GM21367 (cell line): ENCODE measurements around the gene CTXN1.
"Not testable (repeated sequence)": the region's sequence is repeated elsewhere in the genome, so short reads cannot be mapped to it uniquely, and the experiment has no call there.

Experiments
- ATAC-seq: cut with Tn5 transposase; IDR thresholded peaks from one replicate; pipeline ENCODE4 v1.9.1; 2021; ENCODE audit not compliant: unreplicated experiment

CTXN1 gene

DNA sequence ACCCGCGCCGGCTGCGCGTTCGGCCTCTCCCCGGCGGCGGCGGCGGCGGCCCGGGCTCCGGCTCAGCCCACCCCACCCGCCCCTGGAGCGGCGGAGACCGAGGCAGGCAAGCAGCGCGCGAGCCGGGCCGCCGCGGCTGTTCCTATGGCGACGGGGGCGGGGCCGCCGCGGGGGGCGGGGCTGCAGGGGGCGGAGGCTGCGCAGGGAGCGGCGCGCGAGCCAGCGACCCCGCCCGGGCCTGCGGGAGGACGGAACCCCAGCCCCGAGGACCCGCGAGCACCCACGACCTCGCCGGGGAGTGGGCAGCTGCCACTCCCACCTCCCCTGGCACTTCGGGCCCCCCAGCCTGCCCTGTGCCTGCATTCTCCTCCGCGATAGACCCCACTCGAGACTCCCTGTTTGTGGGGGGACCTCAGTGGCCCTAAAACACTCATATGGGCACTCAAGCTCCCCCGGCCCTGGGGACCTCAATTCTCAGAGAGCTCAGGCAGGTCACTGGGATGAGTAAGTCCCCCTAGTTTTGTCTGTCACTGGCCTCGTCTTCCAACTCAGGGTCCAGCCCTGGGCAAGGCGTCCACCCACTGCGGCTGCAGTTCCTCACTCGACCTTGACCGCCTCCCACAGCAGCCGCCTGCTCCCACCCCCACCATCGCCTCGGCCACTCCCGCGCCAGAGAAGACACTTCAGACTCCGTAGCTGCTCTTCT, at the start of gene CTXN1:
CTXN1 (minus strand) TSS at position 115 of the 706 bp plus-strand sequence. CDS start 597 bp downstream, outside the sequence.
- ATAC-seq, result no peak

DNA sequence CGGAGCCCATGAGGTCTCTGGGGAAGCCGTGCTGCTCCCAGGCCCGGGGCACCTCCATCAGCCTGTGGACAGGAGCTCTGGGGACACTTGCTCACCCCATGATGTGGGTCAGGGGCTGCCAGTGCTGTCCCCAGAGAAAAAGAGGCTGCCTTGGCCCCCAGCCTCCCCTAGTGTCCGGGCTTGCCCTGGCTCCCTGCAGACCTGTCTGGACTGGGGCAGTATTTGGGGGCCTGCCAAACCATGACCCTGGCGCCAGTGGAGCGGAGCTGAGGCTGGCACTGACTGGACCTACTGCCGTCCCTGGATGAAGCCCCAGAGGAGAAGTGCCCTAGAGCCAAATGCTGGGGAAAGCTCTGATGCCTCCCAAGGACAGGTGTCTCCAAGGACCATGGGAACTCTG, 49.1 kb upstream of the CTXN1 start:
- no peak for ATAC-seq

DNA sequence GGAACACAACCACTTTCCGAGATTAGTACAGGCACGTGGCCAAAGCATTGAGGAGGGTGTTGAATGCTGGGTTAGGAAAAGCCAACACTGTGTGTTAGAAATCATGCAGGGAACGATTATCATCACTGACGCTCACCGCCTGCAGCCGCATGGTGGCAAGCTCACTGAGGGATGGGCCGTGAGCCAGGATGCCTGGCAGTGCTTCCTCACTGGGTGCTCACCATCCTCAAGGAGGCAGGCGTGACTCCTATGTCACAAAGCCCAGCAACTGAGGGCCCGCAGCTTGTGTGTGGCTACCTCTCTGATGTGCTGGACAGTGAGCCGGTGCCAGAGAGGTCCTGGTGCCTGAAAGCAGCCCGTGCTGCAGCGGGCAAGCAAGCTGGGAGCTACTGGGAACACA, 47.9 kb upstream of the CTXN1 start:
- no peak for ATAC-seq

DNA sequence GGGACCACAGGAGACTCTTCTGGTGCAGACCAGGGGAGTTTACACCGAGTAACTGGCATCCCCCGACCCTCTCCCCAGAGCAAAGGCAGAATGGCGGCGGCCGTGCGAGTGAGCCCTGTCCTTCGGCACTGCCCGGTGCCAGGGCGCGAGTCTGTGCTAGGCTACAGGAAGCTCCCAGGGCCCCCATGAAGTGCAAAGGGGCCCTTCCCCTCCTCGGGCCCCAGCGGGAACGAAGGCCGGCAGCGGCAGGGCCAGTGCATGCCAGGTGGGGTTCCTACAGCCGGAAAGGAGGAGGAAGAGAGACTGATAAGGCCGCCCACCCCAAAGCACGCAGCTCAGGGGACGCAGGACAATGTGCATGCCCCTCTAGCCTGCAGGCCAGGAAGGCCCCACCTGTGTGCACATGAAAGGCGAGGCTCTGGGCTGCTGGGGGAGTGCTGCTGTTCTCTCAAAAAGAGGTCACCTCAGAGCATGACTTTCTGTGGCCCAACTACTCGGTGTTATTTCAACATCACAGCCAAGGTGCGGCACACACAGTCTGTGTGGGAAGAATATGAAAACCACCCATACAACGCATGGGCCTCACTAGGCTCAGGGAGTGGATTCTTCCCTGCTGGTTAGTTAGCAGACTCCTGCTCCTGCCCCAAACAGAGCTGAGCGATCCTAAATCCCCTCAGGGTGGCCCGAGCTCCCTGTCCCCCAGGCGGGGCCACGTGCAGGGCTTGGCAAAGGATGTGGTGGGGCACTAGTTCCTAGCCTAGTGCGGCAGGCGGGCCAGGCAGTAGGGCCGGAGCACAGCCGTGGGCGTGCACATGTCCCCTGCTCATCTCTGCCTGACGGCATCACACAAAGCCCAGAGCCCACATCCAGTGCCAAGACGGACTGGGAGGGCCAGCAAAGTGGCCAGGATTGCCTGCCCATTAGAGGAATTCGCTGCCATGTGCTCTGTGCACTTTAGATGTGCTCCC, 45.9 kb upstream of the CTXN1 start:
- no peak for ATAC-seq

DNA sequence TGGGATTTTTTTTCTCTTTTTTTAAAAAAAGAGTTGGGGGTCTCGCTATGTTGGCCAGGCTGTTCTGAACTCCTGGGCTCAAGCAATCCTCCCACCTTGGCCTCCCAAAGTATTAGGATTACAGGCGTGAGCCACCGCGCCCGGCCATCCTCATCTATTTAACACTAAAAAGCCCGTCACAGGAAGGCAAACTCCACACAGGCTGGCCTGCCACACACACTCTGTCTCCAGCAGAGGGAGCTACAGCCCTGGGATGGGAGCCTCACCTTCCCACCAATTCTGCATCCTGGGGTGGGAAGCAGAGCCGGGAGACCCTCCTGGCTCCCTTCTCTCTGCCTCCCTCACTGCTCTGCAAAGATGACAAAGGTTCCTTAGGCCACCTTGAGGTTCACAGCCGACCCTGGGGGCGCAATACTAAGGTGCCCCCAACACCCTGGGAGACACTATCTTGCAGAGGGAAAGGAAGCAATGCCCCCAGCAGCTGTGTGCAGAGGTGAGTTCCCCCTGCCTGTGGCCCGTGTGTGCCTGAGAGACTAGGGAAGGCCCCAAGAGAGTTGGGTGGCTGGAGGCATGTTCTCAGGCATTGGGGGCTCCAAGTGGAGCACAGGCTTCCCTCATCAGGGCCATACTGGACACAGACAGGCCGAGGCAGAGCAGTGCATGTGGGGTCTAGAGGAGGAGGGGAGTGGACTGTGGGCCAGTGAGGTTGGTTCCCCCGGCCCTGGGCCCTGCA, 44.9 kb upstream of the CTXN1 start:
- no peak for ATAC-seq

DNA sequence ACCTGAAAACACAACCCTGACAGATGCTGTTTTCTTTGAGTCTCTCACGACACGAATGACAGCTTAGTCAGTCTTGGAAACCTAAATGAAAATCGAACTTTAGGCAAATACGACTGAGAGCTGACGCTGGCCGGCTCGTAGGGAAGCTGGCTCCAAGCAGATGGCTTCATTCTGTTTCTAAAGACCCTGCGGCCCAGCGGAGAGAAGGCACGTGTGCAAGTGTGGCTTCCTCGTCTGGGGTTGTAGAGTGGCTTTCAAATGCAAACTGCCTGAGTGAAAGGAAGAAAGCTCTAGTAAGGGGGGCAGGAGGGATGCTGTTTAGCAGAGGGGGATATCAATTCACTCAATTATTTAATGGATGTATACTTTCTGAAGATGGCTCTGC, 43.6 kb upstream of the CTXN1 start:
- no peak for ATAC-seq

DNA sequence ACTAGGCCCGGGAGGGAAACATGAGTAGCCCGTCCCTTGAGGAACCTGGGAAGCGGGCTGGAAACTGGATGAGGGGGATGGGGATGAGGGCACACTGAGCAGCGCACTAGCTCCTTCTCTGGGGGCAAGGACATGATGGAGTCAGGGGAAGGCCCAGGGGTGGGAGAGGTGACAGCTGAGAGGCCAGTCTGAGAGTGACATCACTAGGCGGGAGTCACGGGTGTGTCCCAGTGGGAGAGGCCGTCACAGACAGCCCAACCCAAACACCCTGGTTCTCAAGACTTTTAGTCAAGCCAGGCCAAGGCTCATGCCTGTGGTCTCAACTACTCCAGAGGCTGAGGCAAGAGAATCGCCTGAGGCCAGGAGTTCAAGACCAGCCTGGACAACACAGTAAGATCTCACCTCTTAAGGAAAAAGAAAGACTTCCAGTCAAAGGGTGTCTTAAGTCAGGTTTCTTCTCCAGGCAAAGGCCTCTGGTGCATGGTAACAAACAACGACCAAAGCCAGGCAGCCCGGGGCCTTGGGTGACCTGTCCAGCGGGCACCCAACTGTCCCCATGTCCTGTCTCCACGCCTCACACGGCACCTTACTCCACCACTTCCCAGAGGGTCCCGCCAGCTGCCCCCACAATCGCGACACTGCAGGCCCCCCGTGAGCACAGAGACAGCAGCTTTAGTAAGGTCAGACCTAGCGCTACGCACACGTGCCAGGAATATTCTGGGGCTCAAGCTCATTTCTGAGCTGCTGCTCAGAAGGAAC, 43.0 kb upstream of the CTXN1 start:
- no peak for ATAC-seq

DNA sequence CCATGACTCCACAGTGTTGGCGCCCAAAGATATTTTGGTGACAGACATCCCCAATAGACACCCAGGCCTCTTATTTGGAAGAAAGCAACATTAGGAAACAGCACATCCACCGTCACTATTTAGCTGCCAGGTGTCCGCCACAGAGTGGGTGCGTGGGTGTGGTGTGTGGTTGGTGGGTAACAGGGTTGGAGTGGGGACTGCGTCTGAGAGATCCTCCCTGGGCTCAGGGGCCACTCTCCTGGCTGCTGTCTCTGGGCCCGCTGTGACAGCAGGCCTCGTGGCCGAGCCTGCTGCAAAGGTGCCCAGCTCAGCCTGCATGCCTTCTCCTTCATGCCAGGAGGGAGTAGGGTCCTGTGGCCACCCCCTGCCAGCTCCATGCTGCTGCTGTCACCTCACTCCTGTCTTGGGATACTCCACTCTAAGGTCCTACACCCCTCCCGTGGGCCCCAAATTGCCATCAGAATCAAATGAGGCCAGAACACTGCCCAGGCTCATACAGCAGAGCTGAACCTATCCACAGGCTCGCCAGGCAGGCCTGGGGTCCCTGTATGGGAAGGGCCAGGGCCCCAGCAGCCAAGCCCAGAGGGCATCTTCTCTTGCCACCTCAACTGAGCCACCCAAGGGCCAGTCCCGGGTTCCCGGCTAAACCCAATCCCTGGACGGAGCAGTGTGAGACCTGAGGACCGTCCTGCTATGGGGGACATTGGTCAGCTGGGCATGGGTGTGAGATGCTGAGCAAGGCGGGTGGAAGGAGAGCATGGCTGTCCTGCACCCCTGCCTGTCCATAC, 42.3 kb upstream of the CTXN1 start:
- ATAC-seq, result no peak

DNA sequence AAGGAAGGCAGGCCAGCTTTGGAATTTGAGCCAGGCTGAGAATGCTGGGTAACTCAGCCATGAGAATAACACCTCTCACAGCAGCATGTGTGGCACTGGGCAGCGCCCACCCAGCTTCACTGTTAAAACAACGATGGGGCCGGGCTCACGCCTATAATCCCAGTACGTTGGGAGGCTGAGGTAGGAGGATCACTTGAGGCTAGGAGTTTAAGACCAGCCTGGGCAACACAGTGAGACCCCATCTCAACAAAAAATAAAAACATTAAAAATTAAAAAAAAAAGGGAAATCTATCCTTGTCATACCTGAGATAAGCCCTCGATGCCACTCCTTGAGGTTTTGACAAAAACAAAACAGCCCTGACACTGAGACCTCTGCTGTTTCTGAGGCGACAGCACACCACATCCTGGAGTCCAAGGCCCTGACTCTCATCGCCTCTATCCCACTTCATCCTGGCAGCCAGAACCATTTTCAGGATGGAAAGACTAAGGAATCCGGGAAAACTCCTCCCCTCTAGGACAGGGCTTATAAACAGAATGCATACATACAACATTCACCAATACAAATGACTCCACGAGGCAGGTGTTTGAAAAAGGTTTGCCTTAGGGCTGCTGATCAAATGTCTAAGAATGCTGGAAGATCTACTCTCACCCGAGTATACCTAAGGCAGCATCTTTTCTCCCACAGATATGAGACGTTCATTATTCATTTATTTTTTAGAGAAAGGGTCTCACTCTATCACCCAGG, 40.2 kb upstream of the CTXN1 start:
- no peak for ATAC-seq

DNA sequence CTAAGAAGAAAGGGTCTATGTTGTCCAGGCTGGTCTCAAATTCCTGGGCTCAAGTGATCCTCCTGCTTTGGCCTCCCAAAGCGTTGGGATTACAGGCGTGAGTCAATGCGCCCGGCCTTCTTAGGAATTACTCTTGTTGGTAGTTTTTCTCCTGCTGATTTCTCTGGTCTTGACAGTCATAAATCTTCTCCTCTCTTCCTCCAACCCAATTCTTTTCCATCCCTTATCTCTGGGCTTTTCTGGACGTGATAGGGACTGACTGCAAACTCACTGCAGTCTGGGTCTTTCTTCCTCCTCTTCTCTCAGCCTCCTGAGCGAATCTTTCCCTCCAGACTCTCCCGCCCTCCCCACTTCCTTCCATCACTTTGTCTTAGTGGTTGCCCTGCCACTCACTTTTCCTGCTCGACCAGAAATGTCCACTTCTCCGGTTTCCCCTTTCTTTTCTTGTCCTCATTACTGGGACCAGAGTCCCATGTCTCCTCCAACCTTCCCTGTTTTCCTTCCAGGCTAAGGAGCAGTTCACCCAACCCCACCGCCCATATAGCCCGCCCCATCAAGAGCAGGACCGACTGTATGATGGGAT, 39.4 kb upstream of the CTXN1 start:
- no peak for ATAC-seq

DNA sequence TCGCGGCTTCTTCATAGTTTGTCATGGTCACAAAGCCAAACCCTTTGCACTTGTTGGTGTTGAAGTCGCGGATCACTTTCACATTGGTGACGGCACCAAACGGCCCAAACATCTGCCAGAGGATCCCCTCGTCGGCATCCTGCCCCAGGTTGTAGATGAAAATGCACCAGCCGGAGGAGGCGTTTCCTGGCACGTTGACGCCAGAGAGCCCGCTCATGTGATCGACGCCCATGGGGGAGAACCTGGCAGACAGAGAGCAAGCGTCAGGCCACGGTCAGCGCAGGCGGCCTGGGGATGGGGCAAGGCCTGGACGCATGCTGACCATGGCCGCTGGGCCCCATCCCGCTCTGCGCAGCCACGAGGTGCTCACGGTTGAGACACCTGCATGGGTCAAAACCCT, 37.6 kb upstream of the CTXN1 start:
- ATAC-seq, result no peak

DNA sequence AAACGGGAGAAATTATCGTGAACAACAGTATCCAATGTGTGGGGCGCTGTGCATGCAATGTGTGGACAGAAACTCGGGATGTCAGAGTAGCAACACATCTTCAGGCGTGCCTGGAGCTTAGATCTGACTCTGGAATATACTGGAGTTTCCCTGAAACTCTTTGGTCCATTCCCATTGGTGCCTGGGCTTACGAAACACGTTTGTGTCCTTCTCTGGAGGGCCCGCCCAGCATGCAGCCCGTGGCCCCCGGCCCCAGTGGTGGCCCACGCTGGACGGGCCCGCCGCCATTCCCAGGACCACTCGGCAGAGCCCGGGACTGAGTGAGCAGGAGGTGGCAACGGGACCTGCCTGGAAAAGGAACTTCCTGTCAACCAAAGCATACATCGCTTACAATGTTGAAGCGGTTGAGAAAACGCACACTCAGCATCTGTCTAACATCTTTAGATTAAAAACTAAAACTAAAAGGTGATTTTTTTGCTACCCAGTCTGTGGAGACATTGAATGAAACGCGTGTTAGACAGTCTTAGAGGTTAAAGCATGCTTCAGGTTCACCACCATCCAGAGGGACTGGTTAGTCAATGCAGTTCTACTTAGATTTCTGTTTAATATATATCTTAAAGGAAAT, 36.8 kb upstream of the CTXN1 start:
- ATAC-seq, result no peak

DNA sequence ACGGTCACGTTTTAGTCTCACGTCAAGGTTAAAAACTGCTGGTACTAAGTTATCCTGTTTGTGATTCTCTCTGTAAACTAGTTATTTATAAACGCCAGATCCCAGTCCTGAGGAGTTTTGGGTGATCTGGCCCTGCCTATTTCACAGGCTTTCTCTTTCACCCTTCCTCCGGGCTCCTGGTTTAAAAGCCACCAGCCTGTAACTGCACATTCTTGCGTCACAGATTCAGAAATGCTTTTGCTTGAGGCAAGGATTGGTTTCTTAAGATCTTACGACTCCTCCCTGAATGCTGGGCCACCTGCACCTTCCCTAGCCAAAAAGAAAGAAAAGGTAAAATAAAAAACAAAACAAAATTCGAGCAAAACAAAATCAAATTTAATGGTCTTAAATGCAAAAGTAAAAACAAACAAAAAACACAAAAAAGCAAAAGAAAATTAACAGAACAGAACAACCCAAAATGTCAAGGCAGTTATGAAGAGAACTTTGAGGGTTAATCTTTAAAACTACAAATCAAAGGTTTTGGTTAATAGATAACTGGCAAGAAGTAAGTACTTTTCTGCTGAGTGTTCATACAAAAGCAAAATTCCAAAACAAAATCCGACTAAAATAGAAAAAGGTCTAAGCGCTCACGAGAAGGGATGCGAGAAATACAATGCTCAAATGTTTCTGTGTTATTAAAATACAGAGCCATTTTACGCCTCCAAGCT, 36.1 kb upstream of the CTXN1 start:
- no peak for ATAC-seq

DNA sequence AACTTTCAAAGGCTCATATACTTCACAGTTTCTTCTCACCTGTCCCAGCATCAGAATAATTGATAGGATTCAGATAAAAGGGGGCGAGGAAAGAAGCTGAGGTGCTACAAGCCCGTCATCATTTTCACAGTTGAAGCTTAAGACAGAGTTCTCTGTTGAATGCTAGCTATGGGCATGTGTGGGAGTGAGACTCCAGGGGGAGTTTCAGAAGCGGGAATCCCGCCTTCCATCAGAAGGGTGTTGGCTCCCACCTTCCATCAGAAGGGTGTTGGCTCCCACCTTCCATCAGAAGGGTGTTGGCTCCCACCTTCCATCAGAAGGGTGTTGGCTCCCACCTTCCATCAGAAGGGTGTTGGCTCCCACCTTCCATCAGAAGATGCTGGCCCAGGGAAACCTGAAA, 35.1 kb upstream of the CTXN1 start:
- not testable (repeated sequence) for ATAC-seq

DNA sequence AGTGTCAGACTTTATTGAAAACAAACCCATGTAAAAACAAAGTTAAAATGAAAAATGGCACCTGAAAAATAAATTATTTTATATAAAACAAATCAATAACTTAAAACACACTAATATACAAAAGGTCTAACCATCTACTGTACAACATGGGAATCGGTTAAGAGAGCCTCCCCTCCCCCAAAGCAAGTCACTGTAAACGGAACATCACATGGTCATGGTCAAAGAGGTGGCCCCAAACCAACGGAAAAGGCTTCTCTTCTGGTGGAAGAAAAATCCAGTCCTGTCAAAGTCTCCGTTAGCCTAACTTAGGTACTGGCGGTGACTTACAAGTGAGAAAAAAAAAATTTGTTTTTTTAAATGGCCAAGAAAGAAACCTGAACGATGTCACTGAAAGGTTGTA, 33.3 kb upstream of the CTXN1 start:
- ATAC-seq, result no peak

DNA sequence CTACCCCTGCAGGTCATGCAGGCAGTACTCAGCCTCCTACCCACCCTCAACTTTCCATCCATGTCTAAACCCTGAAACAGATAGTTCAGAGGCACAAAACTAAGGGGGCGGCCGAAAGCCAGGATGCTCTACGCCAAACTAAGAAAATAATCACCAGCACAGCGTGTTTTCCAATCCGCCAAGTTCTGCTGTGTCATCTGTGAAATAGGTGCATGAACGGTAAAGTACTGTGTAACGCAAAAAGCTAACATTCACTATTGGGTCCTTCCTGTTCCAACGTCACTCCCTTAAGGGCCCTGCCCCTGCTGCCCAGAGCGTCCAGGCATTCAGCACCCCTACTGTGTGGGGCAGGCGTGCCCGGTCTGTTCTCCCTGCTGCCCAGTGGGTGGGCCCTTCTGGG, 29.8 kb upstream of the CTXN1 start:
- no peak for ATAC-seq

DNA sequence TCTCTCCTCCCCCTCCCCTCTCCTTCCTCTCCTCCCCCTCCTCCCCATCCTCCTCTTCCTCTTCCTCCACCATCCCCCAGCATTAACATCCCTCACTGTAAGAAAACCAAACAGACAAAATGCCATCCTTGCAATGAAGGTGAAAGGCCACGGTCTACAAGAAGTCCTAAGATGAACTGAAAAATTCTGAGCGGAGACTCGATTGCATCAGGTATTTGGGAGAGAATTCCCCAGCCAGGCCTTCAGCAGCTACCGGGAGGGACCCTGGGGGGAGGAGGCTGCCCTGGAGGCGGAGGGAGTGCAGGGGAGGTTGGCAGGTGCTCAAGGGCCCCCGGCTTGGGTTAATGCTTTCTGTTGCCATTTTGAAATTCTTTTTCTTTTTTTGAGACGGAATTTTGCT, 27.6 kb upstream of the CTXN1 start:
- ATAC-seq, result no peak

DNA sequence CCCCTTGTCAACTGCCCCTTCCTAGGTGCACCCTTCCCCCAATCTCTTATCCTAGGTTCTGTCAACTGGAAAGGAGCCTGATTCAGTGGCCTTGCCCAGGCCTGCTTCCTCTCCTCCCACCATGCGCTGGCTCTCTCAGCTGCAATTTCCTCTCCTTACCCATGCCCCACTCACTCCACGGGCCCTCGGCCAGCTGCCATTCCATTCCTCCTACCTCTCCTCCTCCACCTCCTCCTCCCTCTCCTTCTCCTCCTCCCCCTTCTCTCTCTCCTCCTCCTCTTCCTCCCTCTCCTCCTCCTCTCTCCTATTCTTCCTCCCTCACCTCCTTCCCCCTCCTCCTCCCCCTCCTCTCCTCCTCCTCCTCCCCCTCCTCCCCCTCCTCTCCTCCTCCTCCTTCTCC, 27.1 kb upstream of the CTXN1 start:
- ATAC-seq, result no peak
